ENCODE measurements around the gene IGFL1. TPM values are rescaled to one million over a fixed set of nuclear protein-coding genes. Genes with fewer than 3 reads are reported as not detected.
"Not testable (repeated sequence)": the region's sequence is repeated elsewhere in the genome, so short reads cannot be mapped to it uniquely, and the experiment has no call there.

The IGFL1 gene
- total and polyA plus RNA-seq, 2 donors (not counting 1 experiment from before 2014, with no cell fraction given) = 0.15 TPM; not detected in 1

DNA sequence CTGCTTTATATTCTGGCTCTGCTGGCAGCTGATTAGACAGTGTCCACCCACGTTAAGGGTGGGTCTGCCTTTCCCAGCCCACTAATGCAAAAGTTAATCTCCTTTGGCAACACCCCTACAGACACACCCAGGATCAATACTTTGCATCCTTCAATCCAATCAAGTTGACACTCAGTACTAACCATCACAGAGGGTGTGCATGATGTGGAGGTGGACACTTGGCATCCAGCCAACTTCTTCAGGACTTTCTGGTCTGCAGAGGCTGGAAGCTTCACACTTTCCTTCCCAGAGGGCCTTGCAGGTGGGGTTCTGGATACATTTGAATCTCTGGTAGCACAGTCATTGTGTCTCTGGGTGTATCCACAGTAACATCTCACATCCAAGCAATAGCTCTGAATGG, 18.9 kb upstream of the IGFL1 start:
- POLR2A ChIA-PET = no interaction called here
- ATAC-seq (ENCODE audit: low read depth) (no peak), DNase-seq (no peak)
- H4K20me1 ChIP-seq (ENCODE audit: control insufficient read depth, insufficient read depth, low read length, poor library complexity, severe bottlenecking) = no peaks in the 10 kb centered on the region
- H3K4me2 ChIP-seq (replicated peaks; ENCODE audit: low read depth, low read length, poor library complexity, severe bottlenecking) = no peak overlapping the region
- Mint-ChIP-seq H3K4me3 (no peak overlapping the region), H3K27ac (no peak overlapping the region), H3K9me3 (ENCODE audit: insufficient read depth) (no peaks in the 10 kb centered on the region), H3K4me1 (no peaks in the 10 kb centered on the region), H3K27me3 (peaks cover 42% of the 10 kb centered on the region)
- 60% methylated on average over 1 of the region's 1 CpG for WGBS (ENCODE audit: insufficient coverage)
- no peaks in the 10 kb centered on the region for H3K79me2 ChIP-seq (ENCODE audit: control insufficient read depth, insufficient read depth, low read length)
- no peak overlapping the region for H3K4me3 ChIP-seq (ENCODE audit: control extremely low read depth in 1 of 5, extremely low read depth in 1 of 5, insufficient read depth in 1 of 5, low read depth in 2 of 5, low read length in 4 of 5)
- peaks cover 0 to 9% (median 1%) of the 10 kb centered on the region in 4 experiments for H3K27me3 ChIP-seq (replicated peaks in 1 of 4; ENCODE audit: control extremely low read depth in 1 of 4, control insufficient read depth in 3 of 4, insufficient read depth in 4 of 4, low read length in 3 of 4)
- no peaks in the 10 kb centered on the region for H3K36me3 ChIP-seq (replicated peaks in 1 of 2; ENCODE audit: control extremely low read depth in 1 of 2, control insufficient read depth in 1 of 2, extremely low read depth in 1 of 2, insufficient read depth in 2 of 2, low read length in 1 of 2)
- H3K9ac ChIP-seq (ENCODE audit: low read length) = no peak overlapping the region
- no peak overlapping the region for H3K27ac ChIP-seq (ENCODE audit: low read length in 2 of 2)
- no peaks in the 10 kb centered on the region for H3K4me1 ChIP-seq (ENCODE audit: control insufficient read depth in 2 of 2, insufficient read depth in 2 of 2, low read length in 2 of 2)
- H2AFZ ChIP-seq (ENCODE audit: insufficient read depth, low read depth, low read length, poor library complexity, severe bottlenecking) = no peak overlapping the region
- intact Hi-C loops (cut with micrococcal nuclease) = no loop called here
- TF ChIP-seq EZH2 (IDR thresholded peaks at IDR 0.05; ENCODE audit: borderline replicate concordance, insufficient read depth, low read depth, low read length, poor library complexity, severe bottlenecking) = no peak
- TF ChIP-seq, protein P1, sequence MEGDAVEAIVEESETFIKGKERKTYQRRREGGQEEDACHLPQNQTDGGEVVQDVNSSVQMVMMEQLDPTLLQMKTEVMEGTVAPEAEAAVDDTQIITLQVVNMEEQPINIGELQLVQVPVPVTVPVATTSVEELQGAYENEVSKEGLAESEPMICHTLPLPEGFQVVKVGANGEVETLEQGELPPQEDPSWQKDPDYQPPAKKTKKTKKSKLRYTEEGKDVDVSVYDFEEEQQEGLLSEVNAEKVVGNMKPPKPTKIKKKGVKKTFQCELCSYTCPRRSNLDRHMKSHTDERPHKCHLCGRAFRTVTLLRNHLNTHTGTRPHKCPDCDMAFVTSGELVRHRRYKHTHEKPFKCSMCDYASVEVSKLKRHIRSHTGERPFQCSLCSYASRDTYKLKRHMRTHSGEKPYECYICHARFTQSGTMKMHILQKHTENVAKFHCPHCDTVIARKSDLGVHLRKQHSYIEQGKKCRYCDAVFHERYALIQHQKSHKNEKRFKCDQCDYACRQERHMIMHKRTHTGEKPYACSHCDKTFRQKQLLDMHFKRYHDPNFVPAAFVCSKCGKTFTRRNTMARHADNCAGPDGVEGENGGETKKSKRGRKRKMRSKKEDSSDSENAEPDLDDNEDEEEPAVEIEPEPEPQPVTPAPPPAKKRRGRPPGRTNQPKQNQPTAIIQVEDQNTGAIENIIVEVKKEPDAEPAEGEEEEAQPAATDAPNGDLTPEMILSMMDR (IDR thresholded peaks at IDR 0.05) = no peak
- no peaks in the 10 kb centered on the region for H3K9me3 ChIP-seq (ENCODE audit: control extremely low read depth in 1 of 3, control insufficient read depth in 2 of 3, insufficient read depth in 1 of 3, low read length in 2 of 3)
- CTCF ChIA-PET = no interaction called here

DNA sequence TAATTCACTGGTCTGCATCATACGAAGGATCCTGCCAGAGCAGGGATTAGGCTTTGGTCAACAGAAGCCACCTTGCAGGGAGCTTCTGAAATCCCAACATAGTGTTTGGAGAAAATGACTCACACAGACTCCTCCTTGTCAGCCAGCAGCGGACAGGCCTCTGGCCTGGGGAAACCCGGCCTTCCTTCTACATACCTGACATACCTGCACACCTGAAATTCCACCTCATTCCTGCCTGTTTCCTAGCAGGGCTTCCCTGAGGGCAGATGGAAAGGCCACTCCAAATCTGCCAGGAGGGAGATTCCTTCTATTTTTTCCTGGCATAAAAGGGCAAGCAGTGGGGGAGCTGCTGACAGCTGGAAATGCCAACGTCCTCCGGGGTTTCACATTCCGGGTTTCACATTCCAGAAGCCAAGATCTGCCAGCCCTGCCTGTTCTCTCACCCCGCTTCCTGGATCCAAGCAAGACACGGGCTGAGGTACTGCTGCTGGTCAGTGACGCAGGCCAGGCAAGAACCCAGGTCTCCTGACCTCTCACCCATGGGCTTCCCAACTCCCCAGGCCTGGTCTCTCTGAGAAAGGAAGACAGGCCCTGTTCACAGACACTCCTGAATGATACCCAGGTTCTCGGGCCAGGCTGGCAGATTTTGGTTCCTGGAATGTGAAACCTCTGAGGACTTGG, 18.2 kb upstream of the IGFL1 start:
- ChIA-PET CTCF (no interaction called here), POLR2A (no interaction called here)
- no peak overlapping the region for H3K27ac Mint-ChIP-seq
- H3K36me3 ChIP-seq (replicated peaks in 1 of 2; ENCODE audit: control extremely low read depth in 1 of 2, control insufficient read depth in 1 of 2, extremely low read depth in 1 of 2, insufficient read depth in 2 of 2, low read length in 1 of 2) = no peaks in the 10 kb centered on the region
- H3K4me3 ChIP-seq (ENCODE audit: control extremely low read depth in 1 of 5, extremely low read depth in 1 of 5, insufficient read depth in 1 of 5, low read depth in 2 of 5, low read length in 4 of 5) = no peak overlapping the region
- H3K27me3 Mint-ChIP-seq = peaks cover 42% of the 10 kb centered on the region
- intact Hi-C loops (cut with micrococcal nuclease) = no loop called here
- no peaks in the 10 kb centered on the region for H3K4me1 ChIP-seq (ENCODE audit: control insufficient read depth in 2 of 2, insufficient read depth in 2 of 2, low read length in 2 of 2)
- no peaks in the 10 kb centered on the region for H3K9me3 ChIP-seq (ENCODE audit: control extremely low read depth in 1 of 3, control insufficient read depth in 2 of 3, insufficient read depth in 1 of 3, low read length in 2 of 3)
- no peaks in the 10 kb centered on the region for H3K79me2 ChIP-seq (ENCODE audit: control insufficient read depth, insufficient read depth, low read length)
- WGBS (ENCODE audit: insufficient coverage) = 77% methylated on average over 9 of the region's 10 CpGs
- TF ChIP-seq, protein P1 (IDR thresholded peaks at IDR 0.05) = no peak
- no peak for TF ChIP-seq EZH2 (IDR thresholded peaks at IDR 0.05; ENCODE audit: borderline replicate concordance, insufficient read depth, low read depth, low read length, poor library complexity, severe bottlenecking)
- DNase-seq = no peak
- H3K27me3 ChIP-seq (replicated peaks in 1 of 4; ENCODE audit: control extremely low read depth in 1 of 4, control insufficient read depth in 3 of 4, insufficient read depth in 4 of 4, low read length in 3 of 4) = peaks cover 0 to 9% (median 1%) of the 10 kb centered on the region in 4 experiments
- H4K20me1 ChIP-seq (ENCODE audit: control insufficient read depth, insufficient read depth, low read length, poor library complexity, severe bottlenecking) = no peaks in the 10 kb centered on the region
- no peak overlapping the region for H2AFZ ChIP-seq (ENCODE audit: insufficient read depth, low read depth, low read length, poor library complexity, severe bottlenecking)
- ATAC-seq (ENCODE audit: low read depth) = no peak
- no peak overlapping the region for H3K4me2 ChIP-seq (replicated peaks; ENCODE audit: low read depth, low read length, poor library complexity, severe bottlenecking)
- no peak overlapping the region for H3K4me3 Mint-ChIP-seq
- no peak overlapping the region for H3K27ac ChIP-seq (ENCODE audit: low read length in 2 of 2)
- H3K9me3 Mint-ChIP-seq (ENCODE audit: insufficient read depth) = no peaks in the 10 kb centered on the region
- H3K4me1 Mint-ChIP-seq = no peaks in the 10 kb centered on the region
- H3K9ac ChIP-seq (ENCODE audit: low read length) = no peak overlapping the region

DNA sequence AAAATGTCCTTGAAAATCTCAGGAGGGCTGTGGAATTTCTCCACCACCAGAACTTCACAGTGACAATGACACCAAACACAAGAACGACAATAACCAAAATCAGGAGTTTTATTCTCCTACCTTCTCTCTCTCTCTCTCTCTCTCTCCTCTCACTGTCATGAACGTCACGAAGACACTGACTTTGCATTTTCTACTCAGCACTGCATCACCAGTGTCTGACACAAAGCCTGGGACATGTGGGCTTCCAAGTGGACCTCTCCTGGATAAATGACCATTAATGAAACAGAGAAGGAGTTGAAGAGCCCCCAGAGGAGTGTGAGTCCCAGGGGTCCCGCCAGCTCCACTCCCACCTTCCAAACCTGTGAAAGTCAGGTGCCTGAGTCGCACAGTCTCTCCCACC, 16.9 kb upstream of the IGFL1 start:
- H3K4me3 ChIP-seq (ENCODE audit: control extremely low read depth in 1 of 5, extremely low read depth in 1 of 5, insufficient read depth in 1 of 5, low read depth in 2 of 5, low read length in 4 of 5); intact Hi-C loops (cut with micrococcal nuclease); CTCF ChIA-PET; H3K79me2 ChIP-seq (ENCODE audit: control insufficient read depth, insufficient read depth, low read length); DNase-seq; H3K9ac ChIP-seq (ENCODE audit: low read length); ATAC-seq (ENCODE audit: low read depth); H3K4me1 ChIP-seq (ENCODE audit: control insufficient read depth in 2 of 2, insufficient read depth in 2 of 2, low read length in 2 of 2); H3K4me2 ChIP-seq (replicated peaks; ENCODE audit: low read depth, low read length, poor library complexity, severe bottlenecking); H2AFZ ChIP-seq (ENCODE audit: insufficient read depth, low read depth, low read length, poor library complexity, severe bottlenecking); H3K9me3 ChIP-seq (ENCODE audit: control extremely low read depth in 1 of 3, control insufficient read depth in 2 of 3, insufficient read depth in 1 of 3, low read length in 2 of 3); H3K27ac Mint-ChIP-seq; H3K4me3 Mint-ChIP-seq; H3K4me1 Mint-ChIP-seq; H3K27ac ChIP-seq (ENCODE audit: low read length in 2 of 2); H4K20me1 ChIP-seq (ENCODE audit: control insufficient read depth, insufficient read depth, low read length, poor library complexity, severe bottlenecking); H3K36me3 ChIP-seq (replicated peaks in 1 of 2; ENCODE audit: control extremely low read depth in 1 of 2, control insufficient read depth in 1 of 2, extremely low read depth in 1 of 2, insufficient read depth in 2 of 2, low read length in 1 of 2); H3K9me3 Mint-ChIP-seq (ENCODE audit: insufficient read depth); POLR2A ChIA-PET: not testable (repeated sequence)
- peaks cover 0 to 13% (median 3%) of the 10 kb centered on the region in 4 experiments for H3K27me3 ChIP-seq (replicated peaks in 1 of 4; ENCODE audit: control extremely low read depth in 1 of 4, control insufficient read depth in 3 of 4, insufficient read depth in 4 of 4, low read length in 3 of 4)
- WGBS (ENCODE audit: insufficient coverage) = 71% methylated on average over 1 of the region's 5 CpGs
- H3K27me3 Mint-ChIP-seq = peaks cover 39% of the 10 kb centered on the region

Measured in B cell (primary cell).